GM19324 (cell line): Measurements from ENCODE around the gene CABYR.
"Not testable (repeated sequence)": the region's sequence is repeated elsewhere in the genome, so short reads cannot be mapped to it uniquely, and the experiment has no call there.

ENCODE experiments used
- ATAC-seq: cut with Tn5 transposase; IDR thresholded peaks from one replicate; pipeline ENCODE4 v1.9.1; 2021; ENCODE audit warnings: mild to moderate bottlenecking, moderate library complexity; ENCODE audit not compliant: unreplicated experiment, low FRiP score

Gene CABYR

GRCh38 chr18:24127735-24128134 is 11.1 kb upstream of the CABYR start:
- no peak for ATAC-seq

GRCh38 chr18:24128700-24129099 is 10.2 kb upstream of the CABYR start:
- ATAC-seq: no peak

GRCh38 chr18:24130494-24130893 is 8.4 kb upstream of the CABYR start:
- no peak for ATAC-seq

- no peak for ATAC-seq
These were observed 1.9 kb upstream of the CABYR start for GRCh38 chr18:24136967-24137373.

GRCh38 chr18:24138409-24138788 is 463 bp upstream of the CABYR start:
- ATAC-seq: no peak

- ATAC-seq: no peak
These were observed 1.8 kb downstream of the CABYR start for GRCh38 chr18:24140697-24141096.

- no peak for ATAC-seq
These were observed 3.5 kb downstream of the CABYR start for GRCh38 chr18:24142376-24142775.

- ATAC-seq: not testable (repeated sequence)
These were observed 10.7 kb downstream of the CABYR start for GRCh38 chr18:24149591-24149990.

- ATAC-seq: no peak
These were observed 14.5 kb downstream of the CABYR start for GRCh38 chr18:24153397-24153796.

GRCh38 chr18:24157855-24158254 is 19.0 kb downstream of the CABYR start:
- no peak for ATAC-seq

GRCh38 chr18:24160086-24160485 is 21.2 kb downstream of the CABYR start:
- no peak for ATAC-seq

- ATAC-seq: no peak
These were observed 22.4 kb downstream of the CABYR start for GRCh38 chr18:24161304-24161703.

- ATAC-seq: no peak
These were observed 29.6 kb downstream of the CABYR start for GRCh38 chr18:24168496-24168895.

- ATAC-seq: no peak
These were observed 31.5 kb downstream of the CABYR start for GRCh38 chr18:24170360-24170759.

- ATAC-seq: no peak
These were observed 35.1 kb downstream of the CABYR start for GRCh38 chr18:24173997-24174396.

GRCh38 chr18:24176727-24177416 is 38.0 kb downstream of the CABYR start:
- peak; percentile 70 for ATAC-seq

- ATAC-seq: no peak
These were observed 38.8 kb downstream of the CABYR start for GRCh38 chr18:24177499-24178133.

GRCh38 chr18:24180048-24180447 is 41.2 kb downstream of the CABYR start:
- ATAC-seq: no peak

- ATAC-seq: no peak
These were observed 42.9 kb downstream of the CABYR start for GRCh38 chr18:24181806-24182205.

- ATAC-seq: no peak
These were observed 46.9 kb downstream of the CABYR start for GRCh38 chr18:24185805-24186204.

- ATAC-seq: peak; percentile 54
These were observed 48.2 kb downstream of the CABYR start for GRCh38 chr18:24187049-24187448.

- ATAC-seq: no peak
These were observed 48.8 kb downstream of the CABYR start for GRCh38 chr18:24187689-24188088.
